Fibroblast of villous mesenchyme (primary cell): ENCODE data around the gene GPC6. TPM values are rescaled to one million over a fixed set of nuclear protein-coding genes. Genes with fewer than 3 reads are reported as not detected.

Source experiments
- DNase-seq: peaks from one replicate; pipeline ENCODE4 v3.0.0-alpha.2; 2010; ENCODE audit warnings: low read depth
- H3K4me3 ChIP-seq: 2 replicates; pipeline ENCODE4 v1.5.1; 2011; ENCODE audit warnings: low read depth, mild to moderate bottlenecking, low read length
- CTCF ChIP-seq: IDR thresholded peaks from 2 replicates; pipeline ENCODE4 v1.5.1; 2012; ENCODE audit warnings: low read depth, mild to moderate bottlenecking, low read length; ENCODE audit not compliant: insufficient read depth
- total RNA-seq: library from RNA; depleted of rRNA; stranded (reverse); fragments of >200 nt; gene quantifications from 2 replicates; pipeline ENCODE4 v1.2.3, GENCODE V29; 2012

The GPC6 gene
- total RNA-seq, 1 donor, result 6.0 TPM

GRCh38 chr13:93716623-93717022 is 490.0 kb downstream of the GPC6 start:
- no peak overlapping the region for H3K4me3 ChIP-seq
- TF ChIP-seq CTCF, result no peak
- DNase-seq, result no peak

- TF ChIP-seq CTCF, result no peak
- H3K4me3 ChIP-seq, result no peak overlapping the region
- no peak for DNase-seq
These were observed 494.9 kb downstream of the GPC6 start for GRCh38 chr13:93721483-93721882.

- no peak for TF ChIP-seq CTCF
- H3K4me3 ChIP-seq, result no peak overlapping the region
- peak; percentile 49 for DNase-seq
These were observed 496.7 kb downstream of the GPC6 start for GRCh38 chr13:93723316-93723715.

- H3K4me3 ChIP-seq, result no peak overlapping the region
- TF ChIP-seq CTCF, result no peak
- no peak for DNase-seq
These were observed 497.6 kb downstream of the GPC6 start for GRCh38 chr13:93724187-93724586.

- TF ChIP-seq CTCF, result no peak
- H3K4me3 ChIP-seq, result no peak overlapping the region
- peak; percentile 44 for DNase-seq
These were observed 499.8 kb downstream of the GPC6 start for GRCh38 chr13:93726173-93726957.

GRCh38 chr13:93727211-93728141 is 500.9 kb downstream of the GPC6 start:
- no peak for TF ChIP-seq CTCF
- peak; percentile 90 for DNase-seq
- H3K4me3 ChIP-seq, result no peak overlapping the region
